ENCODE results near the gene NFXL1.

NFXL1 gene

GRCh38 chr4:47830265-47831025, 83.9 kb downstream of the NFXL1 start:
- DNase-seq, result no peak

GRCh38 chr4:47829438-47829837, 84.9 kb downstream of the NFXL1 start:
- no peak for DNase-seq

- DNase-seq, result no peak
These were observed 86.9 kb downstream of the NFXL1 start for GRCh38 chr4:47827343-47828047.

GRCh38 chr4:47824840-47825239, 89.5 kb downstream of the NFXL1 start:
- no peak for DNase-seq

- DNase-seq, result no peak
These were observed 95.2 kb downstream of the NFXL1 start for GRCh38 chr4:47819178-47819577.

GRCh38 chr4:47817275-47817674, 97.1 kb downstream of the NFXL1 start:
- DNase-seq, result no peak

- no peak for DNase-seq
These were observed 97.6 kb downstream of the NFXL1 start for GRCh38 chr4:47816748-47817147.

- DNase-seq, result no peak
These were observed 99.6 kb downstream of the NFXL1 start for GRCh38 chr4:47814618-47815295.

GRCh38 chr4:47809654-47810203, 104.7 kb downstream of the NFXL1 start:
- no peak for DNase-seq

- DNase-seq, result no peak
These were observed 109.8 kb downstream of the NFXL1 start for GRCh38 chr4:47804598-47804997.

GRCh38 chr4:47801481-47802002, 112.8 kb downstream of the NFXL1 start:
- no peak for DNase-seq

- DNase-seq, result no peak
These were observed 116.2 kb downstream of the NFXL1 start for GRCh38 chr4:47798165-47798564.
